Stimulated activated memory B cell treated with anti-CD40 and anti-IgM and Interleukin-4, amounts not matched to agents 10 μg/mL and 1 μg/mL and 100 μg/mL, for 72 hours (primary cell): ENCODE results near the gene PLCD1.

ENCODE experiments used
- ATAC-seq: fragments of 150-1000 bp; cut with Tn5 transposase; 2 replicates; pipeline ENCODE4 v1.10.0; 2021
- H3K27ac Mint-ChIP-seq: one replicate; pipeline ENCODE4 v1.8.0; 2022; ENCODE audit warnings: mild to moderate bottlenecking, mixed read lengths
- H3K27me3 Mint-ChIP-seq: one replicate; pipeline ENCODE4 v1.8.0; 2022; ENCODE audit warnings: mixed read lengths
- H3K36me3 Mint-ChIP-seq: one replicate; pipeline ENCODE4 v1.8.0; 2022; ENCODE audit warnings: mixed read lengths
- H3K4me1 Mint-ChIP-seq: one replicate; pipeline ENCODE4 v1.8.0; 2022; ENCODE audit warnings: mixed read lengths
- H3K4me3 Mint-ChIP-seq: one replicate; pipeline ENCODE4 v1.8.0; 2022; ENCODE audit warnings: mild to moderate bottlenecking, moderate library complexity, mixed read lengths
- H3K9me3 Mint-ChIP-seq: one replicate; pipeline ENCODE4 v1.8.0; 2022; ENCODE audit warnings: mixed read lengths

PLCD1 gene

GRCh38 chr3:38027466-38028465, 1.7 kb downstream of the PLCD1 start:
- Mint-ChIP-seq H3K27ac (no peak overlapping the region), H3K4me3 (no peak overlapping the region), H3K27me3 (peaks cover 39% of the 10 kb centered on the region), H3K9me3 (no peaks in the 10 kb centered on the region), H3K36me3 (no peaks in the 10 kb centered on the region), H3K4me1 (peaks cover 26% of the 10 kb centered on the region)
- no peak for ATAC-seq

GRCh38 chr3:38026856-38027255, 2.6 kb downstream of the PLCD1 start:
- no peaks in the 10 kb centered on the region for H3K36me3 Mint-ChIP-seq
- no peak for ATAC-seq
- H3K4me3 Mint-ChIP-seq, result no peak overlapping the region
- no peaks in the 10 kb centered on the region for H3K9me3 Mint-ChIP-seq
- peaks cover 30% of the 10 kb centered on the region for H3K27me3 Mint-ChIP-seq
- H3K27ac Mint-ChIP-seq, result no peak overlapping the region
- H3K4me1 Mint-ChIP-seq, result peaks cover 26% of the 10 kb centered on the region

GRCh38 chr3:38022896-38023709, 6.3 kb downstream of the PLCD1 start:
- H3K4me1 Mint-ChIP-seq, result peaks cover 14% of the 10 kb centered on the region
- H3K4me3 Mint-ChIP-seq, result peak overlapping the region; percentile 90
- H3K9me3 Mint-ChIP-seq, result no peaks in the 10 kb centered on the region
- peaks cover under 1% of the 10 kb centered on the region for H3K27me3 Mint-ChIP-seq
- peak overlapping the region; percentile 93 for H3K27ac Mint-ChIP-seq
- H3K36me3 Mint-ChIP-seq, result peaks cover 10% of the 10 kb centered on the region
- ATAC-seq, result no peak

GRCh38 chr3:38022301-38022700, 7.1 kb downstream of the PLCD1 start:
- H3K27ac Mint-ChIP-seq, result no peak overlapping the region
- peaks cover 11% of the 10 kb centered on the region for H3K36me3 Mint-ChIP-seq
- no peaks in the 10 kb centered on the region for H3K9me3 Mint-ChIP-seq
- H3K4me3 Mint-ChIP-seq, result no peak overlapping the region
- peaks cover 14% of the 10 kb centered on the region for H3K4me1 Mint-ChIP-seq
- H3K27me3 Mint-ChIP-seq, result no peaks in the 10 kb centered on the region
- ATAC-seq, result no peak

GRCh38 chr3:38021196-38021595, 8.2 kb downstream of the PLCD1 start:
- no peak for ATAC-seq
- peaks cover 14% of the 10 kb centered on the region for H3K4me1 Mint-ChIP-seq
- no peak overlapping the region for H3K4me3 Mint-ChIP-seq
- no peaks in the 10 kb centered on the region for H3K27me3 Mint-ChIP-seq
- H3K36me3 Mint-ChIP-seq, result peaks cover 20% of the 10 kb centered on the region
- peaks cover 5% of the 10 kb centered on the region for H3K9me3 Mint-ChIP-seq
- no peak overlapping the region for H3K27ac Mint-ChIP-seq

GRCh38 chr3:38020342-38020726, 9.1 kb downstream of the PLCD1 start:
- Mint-ChIP-seq H3K36me3 (peaks cover 28% of the 10 kb centered on the region), H3K4me1 (peaks cover 7% of the 10 kb centered on the region), H3K27me3 (no peaks in the 10 kb centered on the region), H3K27ac (no peak overlapping the region), H3K9me3 (peaks cover 5% of the 10 kb centered on the region), H3K4me3 (no peak overlapping the region)
- no peak for ATAC-seq

GRCh38 chr3:38019658-38020341, 9.6 kb downstream of the PLCD1 start:
- Mint-ChIP-seq H3K4me1 (peaks cover 6% of the 10 kb centered on the region), H3K4me3 (no peak overlapping the region), H3K36me3 (peaks cover 34% of the 10 kb centered on the region), H3K27ac (no peak overlapping the region), H3K27me3 (no peaks in the 10 kb centered on the region), H3K9me3 (peaks cover 5% of the 10 kb centered on the region)
- ATAC-seq, result no peak

- peaks cover 35% of the 10 kb centered on the region for H3K36me3 Mint-ChIP-seq
- no peak for ATAC-seq
- no peak overlapping the region for H3K4me3 Mint-ChIP-seq
- H3K4me1 Mint-ChIP-seq, result peaks cover 2% of the 10 kb centered on the region
- H3K9me3 Mint-ChIP-seq, result peaks cover 5% of the 10 kb centered on the region
- H3K27me3 Mint-ChIP-seq, result no peaks in the 10 kb centered on the region
- H3K27ac Mint-ChIP-seq, result no peak overlapping the region
Measured at GRCh38 chr3:38018296-38019266, 10.9 kb downstream of the PLCD1 start.

GRCh38 chr3:38017445-38018295, 11.8 kb downstream of the PLCD1 start:
- ATAC-seq, result no peak
- Mint-ChIP-seq H3K27ac (no peak overlapping the region), H3K4me1 (no peaks in the 10 kb centered on the region), H3K36me3 (peaks cover 35% of the 10 kb centered on the region), H3K27me3 (no peaks in the 10 kb centered on the region), H3K4me3 (no peak overlapping the region), H3K9me3 (peaks cover 5% of the 10 kb centered on the region)

GRCh38 chr3:38016847-38017444, 12.5 kb downstream of the PLCD1 start:
- H3K36me3 Mint-ChIP-seq, result peaks cover 35% of the 10 kb centered on the region
- H3K9me3 Mint-ChIP-seq, result peaks cover 5% of the 10 kb centered on the region
- H3K4me1 Mint-ChIP-seq, result no peaks in the 10 kb centered on the region
- no peaks in the 10 kb centered on the region for H3K27me3 Mint-ChIP-seq
- H3K27ac Mint-ChIP-seq, result no peak overlapping the region
- ATAC-seq, result no peak
- H3K4me3 Mint-ChIP-seq, result no peak overlapping the region

GRCh38 chr3:38016410-38016809, 13.0 kb downstream of the PLCD1 start:
- no peak overlapping the region for H3K27ac Mint-ChIP-seq
- H3K4me1 Mint-ChIP-seq, result no peaks in the 10 kb centered on the region
- peaks cover 35% of the 10 kb centered on the region for H3K36me3 Mint-ChIP-seq
- no peak for ATAC-seq
- H3K4me3 Mint-ChIP-seq, result no peak overlapping the region
- H3K9me3 Mint-ChIP-seq, result peaks cover 5% of the 10 kb centered on the region
- H3K27me3 Mint-ChIP-seq, result no peaks in the 10 kb centered on the region

- Mint-ChIP-seq H3K4me3 (no peak overlapping the region), H3K27me3 (no peaks in the 10 kb centered on the region), H3K9me3 (peaks cover 5% of the 10 kb centered on the region), H3K27ac (no peak overlapping the region), H3K4me1 (no peaks in the 10 kb centered on the region), H3K36me3 (peaks cover 35% of the 10 kb centered on the region)
- ATAC-seq, result no peak
Measured at GRCh38 chr3:38015984-38016383, 13.5 kb downstream of the PLCD1 start.

- H3K27me3 Mint-ChIP-seq, result no peaks in the 10 kb centered on the region
- H3K4me3 Mint-ChIP-seq, result no peak overlapping the region
- no peak overlapping the region for H3K27ac Mint-ChIP-seq
- H3K36me3 Mint-ChIP-seq, result peaks cover 35% of the 10 kb centered on the region
- no peaks in the 10 kb centered on the region for H3K4me1 Mint-ChIP-seq
- ATAC-seq, result no peak
- H3K9me3 Mint-ChIP-seq, result peaks cover 5% of the 10 kb centered on the region
Measured at GRCh38 chr3:38015485-38015884, 14.0 kb downstream of the PLCD1 start.
